ENCODE data around the gene FLCN.

Gene FLCN

DNA sequence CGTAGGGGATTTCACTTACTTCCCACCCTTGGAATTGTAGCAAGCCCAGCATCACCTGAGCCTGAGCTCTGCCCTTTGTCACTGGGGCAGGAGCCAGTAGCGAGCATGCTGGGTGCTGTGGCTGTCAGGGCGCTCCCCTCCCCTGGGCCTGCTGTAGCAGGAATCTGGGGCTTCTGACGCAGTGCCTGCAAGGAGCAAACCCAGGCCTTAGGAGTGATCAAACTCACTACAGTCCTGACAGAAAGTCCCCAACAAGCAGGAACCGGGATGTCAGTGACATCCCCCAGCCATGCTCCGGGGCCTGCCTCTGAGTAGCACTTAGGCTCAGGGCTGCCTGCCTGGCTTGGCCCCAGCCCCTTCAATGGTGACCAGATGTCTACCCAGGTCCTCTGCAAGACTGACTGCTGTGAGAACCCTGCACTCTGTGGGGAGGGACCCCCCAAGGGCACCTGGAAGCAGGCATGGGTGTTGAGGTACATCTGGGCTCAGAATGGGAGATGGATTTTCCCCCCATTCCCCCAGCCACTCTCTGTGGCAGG is 54.3 kb downstream of the FLCN start:
- DNase-seq: no peak

DNA sequence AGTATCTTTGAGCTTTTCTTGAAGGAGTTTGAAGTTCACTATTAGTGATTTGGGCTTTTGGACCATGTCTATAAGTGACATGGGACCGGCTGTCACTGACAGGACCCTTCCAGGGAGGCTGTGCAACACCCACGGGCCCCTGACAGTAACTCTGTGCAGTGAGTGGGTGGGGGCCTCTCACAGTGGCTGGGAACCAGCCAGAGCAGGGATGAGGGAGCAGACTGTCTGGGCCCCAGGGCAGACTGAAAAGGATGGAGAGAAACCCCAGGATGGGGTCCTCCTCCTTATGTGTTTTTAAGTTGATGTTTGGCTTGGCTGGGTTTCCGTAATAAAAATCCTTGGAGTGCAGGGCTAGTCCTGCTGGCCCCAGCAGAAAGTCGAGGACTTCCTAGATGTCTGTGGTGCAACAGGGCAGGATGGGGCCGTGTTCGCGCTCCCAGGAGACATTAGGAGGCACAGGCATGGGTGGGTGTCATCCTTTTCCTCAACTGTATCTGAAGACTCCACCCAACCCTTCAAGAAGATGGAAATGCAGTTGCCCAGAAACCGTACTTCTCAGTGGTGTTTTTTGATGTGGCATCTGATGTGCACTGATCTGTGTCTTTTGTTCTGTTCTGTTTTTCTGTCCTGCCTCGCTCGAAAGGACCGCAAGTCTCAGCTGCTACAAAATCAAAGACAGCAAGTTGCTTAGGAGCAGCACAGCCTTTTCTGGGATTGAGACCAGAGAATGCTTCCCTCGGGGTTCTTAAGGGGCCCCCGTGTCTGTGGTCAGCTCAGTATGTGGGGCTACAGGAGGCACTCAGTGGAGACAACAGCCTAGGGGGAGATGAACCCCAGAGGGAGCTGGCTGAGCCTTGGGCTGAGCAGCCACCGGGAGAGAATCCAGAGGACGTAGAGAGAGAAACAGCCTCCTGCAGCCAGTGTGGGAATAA is 55.0 kb downstream of the FLCN start:
- no peak for DNase-seq

- DNase-seq: no peak
These were observed 56.0 kb downstream of the FLCN start for GRCh38 chr17:17180741-17181525.

DNA sequence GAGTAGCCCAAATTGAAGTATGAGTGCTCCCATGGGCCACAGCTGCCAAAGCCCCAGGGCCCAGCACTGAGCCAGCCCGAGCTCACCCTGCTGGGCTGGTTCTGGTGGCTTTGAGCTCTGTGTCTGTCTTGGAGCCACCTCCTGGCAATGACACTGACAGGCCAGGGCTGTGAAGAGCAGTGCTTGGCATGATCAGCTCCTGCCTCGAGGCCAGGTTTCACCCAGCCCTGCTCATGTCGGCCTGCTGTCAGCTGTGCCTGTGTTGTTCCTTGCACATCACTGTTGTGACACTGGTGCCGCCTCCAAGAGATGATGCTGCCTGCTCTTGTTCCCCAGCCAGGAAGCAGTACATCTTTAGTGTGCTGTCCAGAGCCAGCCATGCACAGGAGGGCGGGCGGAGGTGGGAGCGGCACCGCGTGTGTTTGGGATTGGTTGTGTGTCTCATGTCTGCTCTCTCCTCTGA is 56.8 kb downstream of the FLCN start:
- no peak for DNase-seq

DNA sequence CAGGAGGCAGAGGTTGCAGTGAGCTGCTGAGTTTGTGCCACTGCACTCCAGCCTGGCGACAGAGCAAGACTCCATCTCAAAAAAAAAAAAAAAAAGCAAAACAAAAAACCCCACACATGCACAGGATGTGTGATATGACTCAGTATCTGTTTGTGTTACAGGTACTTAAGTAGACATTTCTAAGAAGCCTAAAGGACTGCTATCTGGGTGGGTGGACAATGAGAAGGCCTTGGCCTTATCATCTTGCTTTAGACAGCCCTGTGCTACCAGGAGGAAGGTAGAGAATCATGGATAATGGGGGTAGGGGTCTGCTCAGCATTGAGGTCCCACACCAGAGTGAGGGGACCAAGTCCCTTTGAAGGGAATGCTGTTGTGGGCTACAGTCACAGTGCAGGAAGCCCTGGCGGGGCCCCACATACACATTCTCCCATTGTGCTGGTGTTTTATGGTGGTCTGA is 57.6 kb downstream of the FLCN start:
- no peak for DNase-seq

DNA sequence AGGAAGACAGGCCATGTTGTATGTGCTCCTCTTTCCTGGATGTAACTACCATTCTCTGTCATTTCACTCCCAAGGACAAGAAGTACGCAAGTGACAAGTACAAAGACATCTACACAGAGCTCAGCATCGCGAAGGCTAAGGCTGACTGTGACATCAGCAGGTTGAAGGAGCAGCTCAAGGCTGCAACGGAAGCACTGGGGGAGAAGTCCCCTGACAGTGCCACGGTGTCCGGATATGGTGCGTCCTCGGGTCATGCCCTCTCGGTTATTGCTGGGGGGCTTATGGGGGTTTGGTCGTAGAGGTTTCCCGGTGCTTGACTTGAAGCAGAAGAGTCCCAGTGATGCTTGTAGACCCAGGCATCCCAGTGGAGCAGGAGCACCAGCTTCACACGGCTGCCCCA is 59.8 kb downstream of the FLCN start:
- DNase-seq: no peak

DNA sequence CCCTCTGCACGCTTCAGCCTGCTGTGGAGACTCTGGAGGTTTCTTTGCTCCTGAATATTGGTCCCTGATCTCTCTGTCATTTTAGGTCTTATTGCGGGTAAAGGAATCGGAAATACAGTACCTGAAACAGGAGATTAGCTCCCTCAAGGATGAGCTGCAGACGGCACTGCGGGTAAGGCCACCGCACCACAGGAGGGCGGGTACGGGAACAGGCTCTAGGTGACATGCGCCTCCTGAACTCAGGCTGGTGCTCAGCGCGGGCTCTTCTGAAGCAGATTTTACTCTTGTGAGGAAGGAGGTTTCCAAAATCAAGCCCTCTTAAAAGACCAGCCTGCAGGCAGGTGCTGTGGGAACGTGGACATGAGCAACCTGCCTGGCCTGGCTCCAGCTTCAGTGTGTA is 60.6 kb downstream of the FLCN start:
- no peak for DNase-seq

DNA sequence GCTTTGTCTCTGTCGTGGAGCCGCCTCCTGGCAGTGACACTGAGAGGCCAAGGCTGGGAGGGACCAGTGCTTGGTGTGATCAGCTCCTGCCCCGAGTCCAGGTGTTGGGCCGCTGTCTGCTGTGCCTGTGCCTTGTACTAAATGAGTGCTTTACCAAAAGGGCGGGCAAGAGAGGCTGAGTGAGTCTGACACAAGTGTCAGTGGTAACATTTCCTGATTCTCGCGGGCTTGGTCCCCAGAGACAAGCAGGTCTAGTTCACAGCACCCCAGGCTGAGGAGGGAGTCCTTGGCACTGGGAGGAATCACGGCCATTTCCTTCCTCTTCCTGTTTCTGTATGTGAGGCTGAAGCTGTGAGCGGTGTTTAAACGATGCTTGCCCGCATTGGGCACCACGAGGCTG is 61.1 kb downstream of the FLCN start:
- DNase-seq: no peak

DNA sequence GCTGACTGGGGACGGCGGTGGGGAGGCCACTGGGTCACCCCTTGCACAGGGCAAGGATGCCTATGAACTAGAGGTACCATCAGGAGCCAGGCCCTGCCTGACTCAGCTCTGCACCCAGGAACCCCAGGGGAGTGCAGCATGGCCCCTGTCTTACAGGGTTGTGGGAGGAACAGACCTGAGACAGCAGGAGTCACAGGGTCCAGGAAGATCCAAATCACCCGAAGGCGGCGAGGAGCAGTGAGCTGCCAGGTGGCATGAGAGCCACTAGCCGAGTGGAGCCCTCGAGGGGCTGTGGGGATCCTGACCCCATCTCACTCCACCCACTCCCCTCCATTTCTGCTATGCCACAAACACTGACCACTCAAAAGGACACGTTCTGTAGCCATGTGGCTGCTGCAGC is 61.6 kb downstream of the FLCN start:
- DNase-seq: no peak

GRCh38 chr17:17173921-17174320 is 63.0 kb downstream of the FLCN start:
- no peak for DNase-seq

DNA sequence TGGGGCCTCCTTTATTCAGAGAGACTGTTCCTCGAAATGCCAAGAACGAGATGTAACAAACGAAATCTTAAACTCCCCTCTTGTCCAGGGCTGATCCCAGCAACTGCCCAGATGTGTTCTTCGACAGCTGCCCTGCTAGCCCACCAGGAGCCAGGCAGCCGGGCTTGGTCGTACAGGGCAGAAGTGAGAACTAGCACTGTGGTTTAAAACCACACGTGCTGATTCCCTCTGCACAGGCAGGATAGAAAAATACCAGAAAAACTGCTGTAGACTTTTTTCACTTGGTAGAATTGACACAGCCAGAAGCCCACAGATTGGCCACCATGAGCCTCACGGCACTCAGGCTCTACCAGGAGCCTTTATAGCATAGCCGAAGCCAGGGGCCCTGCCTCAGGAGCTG is 64.0 kb downstream of the FLCN start:
- DNase-seq: no peak

DNA sequence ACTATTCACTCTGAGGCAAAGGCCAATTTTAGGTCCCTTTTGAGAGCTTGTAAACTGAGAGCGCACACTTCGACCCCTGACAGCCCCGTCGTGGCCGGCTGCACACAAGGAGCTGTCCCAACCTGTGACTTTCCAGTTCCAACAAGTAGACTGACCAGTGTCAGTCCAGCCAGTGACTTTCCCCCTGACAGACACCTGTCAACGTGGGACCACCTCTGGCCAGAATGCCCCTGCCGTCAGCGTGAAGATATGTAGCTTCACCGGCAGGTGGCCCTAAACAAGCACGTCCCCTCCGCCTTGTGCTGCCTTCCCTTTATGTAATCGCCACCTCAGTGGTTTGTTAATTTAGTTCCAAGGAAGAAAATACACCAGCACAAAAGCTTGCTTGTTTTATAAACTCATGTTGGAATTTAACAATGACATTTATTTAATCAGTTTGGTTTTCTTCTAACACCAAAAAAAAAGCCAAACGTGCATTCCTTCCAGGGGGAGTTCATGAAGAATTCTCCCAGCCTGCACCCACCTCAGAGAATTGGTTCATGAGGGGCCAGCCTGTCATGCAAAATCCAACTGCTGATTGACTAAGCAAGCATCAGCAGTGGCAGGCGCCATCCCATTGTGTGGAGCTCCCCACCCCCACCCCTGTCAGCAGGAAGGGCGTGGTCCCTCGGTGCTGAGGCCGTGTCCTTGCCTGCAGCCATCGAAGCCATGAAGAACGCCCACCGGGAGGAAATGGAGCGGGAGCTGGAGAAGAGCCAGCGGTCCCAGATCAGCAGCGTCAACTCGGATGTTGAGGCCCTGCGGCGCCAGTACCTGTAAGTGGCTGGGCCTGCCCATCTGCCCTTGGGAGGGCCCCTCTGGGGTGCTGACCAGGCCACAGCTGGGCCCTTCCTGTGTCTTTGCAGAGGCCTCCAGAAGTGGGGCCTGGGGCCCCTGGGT is 64.7 kb downstream of the FLCN start:
- DNase-seq: no peak

- no peak for DNase-seq
These were observed 65.8 kb downstream of the FLCN start for GRCh38 chr17:17171186-17171585.

GRCh38 chr17:17170346-17170985 is 66.5 kb downstream of the FLCN start:
- no peak for DNase-seq

- DNase-seq: no peak
These were observed 67.6 kb downstream of the FLCN start for GRCh38 chr17:17169396-17169795.

DNA sequence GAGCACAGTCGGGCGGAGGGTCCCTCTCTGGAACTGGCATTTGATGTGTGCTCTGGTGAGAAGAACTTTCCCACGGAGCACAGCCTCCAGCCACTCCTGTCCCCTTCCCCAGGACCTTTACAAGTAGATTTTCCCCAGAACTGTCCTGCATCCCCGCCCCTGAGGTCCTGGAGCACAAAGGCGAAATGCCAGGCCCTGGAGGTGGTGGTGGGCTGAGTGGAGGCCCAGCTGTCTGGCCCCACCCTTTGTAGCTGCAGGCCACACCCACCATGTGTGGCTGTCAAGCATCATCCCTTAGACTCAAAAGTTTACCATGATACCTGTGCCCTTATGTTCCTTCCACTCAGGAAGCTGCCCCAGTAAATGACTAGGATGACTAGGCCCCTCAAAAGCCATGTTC is 68.6 kb downstream of the FLCN start:
- DNase-seq: no peak

- no peak for DNase-seq
These were observed 69.0 kb downstream of the FLCN start for GRCh38 chr17:17167986-17168385.

DNA sequence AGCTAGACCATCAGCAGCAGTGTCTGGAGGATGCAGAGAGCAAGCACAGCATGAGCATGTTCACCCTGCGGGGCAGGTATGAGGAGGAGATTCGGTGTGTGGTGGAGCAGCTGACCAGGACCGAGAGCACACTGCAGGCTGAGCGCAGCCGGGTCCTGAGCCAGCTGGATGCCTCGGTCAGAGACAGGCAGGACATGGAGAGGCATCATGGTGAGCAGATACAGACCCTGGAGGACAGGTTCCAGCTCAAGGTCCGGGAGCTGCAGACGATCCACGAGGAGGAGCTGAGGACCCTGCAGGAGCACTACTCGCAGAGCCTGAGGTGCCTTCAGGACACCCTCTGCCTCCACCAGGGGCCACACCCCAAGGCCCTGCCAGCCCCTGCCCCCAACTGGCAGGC is 69.6 kb downstream of the FLCN start:
- DNase-seq: no peak

GRCh38 chr17:17166446-17166845 is 70.5 kb downstream of the FLCN start:
- DNase-seq: no peak

- no peak for DNase-seq
These were observed 71.2 kb downstream of the FLCN start for GRCh38 chr17:17165666-17166308.

- DNase-seq: no peak
These were observed 72.3 kb downstream of the FLCN start for GRCh38 chr17:17164676-17165075.

Measured in Kasumi-1 (cell line).